Keratinocyte (primary cell): ENCODE results near the gene PHOX2A. TPM values are rescaled to one million over a fixed set of nuclear protein-coding genes. Genes with fewer than 3 reads are reported as not detected.

Experiments
- DNase-seq: peaks from one replicate; pipeline ENCODE4 v3.0.0-alpha.2; 2011; ENCODE audit warnings: low read depth, missing footprints, low spot score
- FAIRE-seq: peaks from 2 replicates; lab custom pipeline; 2011; peaks lifted over from hg19 to GRCh38; lab: Jason Lieb, UNC
- H2AFZ ChIP-seq: 2 replicates; pipeline ENCODE4 v1.6.0; 2012; ENCODE audit warnings: low read length, control low read depth, inconsistent platforms; ENCODE audit not compliant: control insufficient read depth
- H3K27ac ChIP-seq: 2 replicates; pipeline ENCODE4 v1.5.1; 2011; ENCODE audit warnings: low read length; ENCODE audit not compliant: control insufficient read depth, insufficient read depth
- H3K27me3 ChIP-seq: 3 replicates; pipeline ENCODE4 v1.6.0; 2011; ENCODE audit warnings: low read length; ENCODE audit not compliant: control insufficient read depth, insufficient read depth; ENCODE audit errors: extremely low read depth
- H3K36me3 ChIP-seq, 2 experiments: 2 replicates in 1 of 2; 3 replicates in 1 of 2; pipeline ENCODE4 v1.5.1; 2011; ENCODE audit warnings: low read length in 2 of 2, mild to moderate bottlenecking in 1 of 2; ENCODE audit not compliant: control insufficient read depth in 2 of 2, insufficient read depth in 2 of 2; ENCODE audit errors: extremely low read depth in 1 of 2
- H3K4me1 ChIP-seq: 3 replicates; pipeline ENCODE4 v1.5.1; 2011; ENCODE audit warnings: low read length; ENCODE audit not compliant: control insufficient read depth, insufficient read depth; ENCODE audit errors: extremely low read depth
- H3K4me2 ChIP-seq: 3 replicates; pipeline ENCODE4 v1.6.0; 2011; ENCODE audit warnings: low read depth, low read length; ENCODE audit not compliant: control insufficient read depth, insufficient read depth; ENCODE audit errors: extremely low read depth
- H3K4me3 ChIP-seq, 3 experiments: fragments of 200-600 bp in 1 of 3; sonication (generic) in 1 of 3; 2 replicates in 2 of 3; 3 replicates in 1 of 3; pipeline ENCODE4 v1.5.1; 2011 to 2016; ENCODE audit warnings: low read length in 3 of 3, mild to moderate bottlenecking in 3 of 3, control low read depth in 2 of 3, inconsistent platforms in 1 of 3, low read depth in 1 of 3, mixed read lengths in 1 of 3, mixed run types in 1 of 3, moderate library complexity in 1 of 3; ENCODE audit not compliant: control insufficient read depth in 2 of 3, insufficient read depth in 2 of 3; ENCODE audit errors: extremely low read depth in 1 of 3
- H3K79me2 ChIP-seq: 2 replicates; pipeline ENCODE4 v1.6.0; 2012; ENCODE audit warnings: low read length; ENCODE audit not compliant: control insufficient read depth, insufficient read depth
- H3K9ac ChIP-seq: 3 replicates; pipeline ENCODE4 v1.6.0; 2011; ENCODE audit warnings: low read length; ENCODE audit not compliant: control insufficient read depth, insufficient read depth; ENCODE audit errors: extremely low read depth
- H3K9me1 ChIP-seq: 3 replicates; pipeline ENCODE4 v1.6.0; 2011; ENCODE audit warnings: low read length; ENCODE audit not compliant: control insufficient read depth, insufficient read depth; ENCODE audit errors: extremely low read depth
- H3K9me3 ChIP-seq: 2 replicates; pipeline ENCODE4 v1.5.1; 2012; ENCODE audit warnings: low read depth, low read length; ENCODE audit not compliant: control insufficient read depth
- H4K20me1 ChIP-seq: 3 replicates; pipeline ENCODE4 v1.6.0; 2011; ENCODE audit warnings: low read length; ENCODE audit not compliant: control insufficient read depth, insufficient read depth; ENCODE audit errors: extremely low read depth
- EZH2 ChIP-seq: IDR thresholded peaks from one replicate; pipeline ENCODE4 v1.6.1; 2012; ENCODE audit warnings: inconsistent platforms, mild to moderate bottlenecking, low read length, moderate library complexity
- dilution Hi-C: fragments of 300-500 bp; cut with MboI; formaldehyde crosslinking; loops from one replicate; pipeline ENCODE4 v1.7.0; 2020; ENCODE audit warnings: low sequenced_read_pairs; ENCODE audit not compliant: extremely low pct_ligation_motif_present
- polyA plus RNA-seq, 5 experiments: library from polyadenylated mRNA; depleted of rRNA in 3 of 5; stranded (reverse) in 3 of 5; stranded (forward) in 1 of 5; unstranded in 1 of 5; fragments of >200 nt; gene quantifications; 1 replicate in 1 of 5; 2 replicates in 3 of 5; 3 replicates in 1 of 5; pipeline versions ENCODE4 v1.2.1 to v1.2.3, GENCODE V29; 2011 to 2012; ENCODE audit warnings: missing spikeins in 2 of 5, low read depth in 1 of 5, low replicate concordance in 1 of 5
- TF ChIP-seq, protein P1 (sequence below), 3 experiments: IDR thresholded peaks in 1 of 3; conservative IDR thresholded peaks in 1 of 3; optimal IDR thresholded peaks in 1 of 3; 2 replicates in 2 of 3; 3 replicates in 1 of 3; pipeline versions ENCODE3 to v1.5.1; 2011; ENCODE audit warnings: low read length in 3 of 3, mild to moderate bottlenecking in 3 of 3, moderate library complexity in 2 of 3, control low read depth in 1 of 3, inconsistent platforms in 1 of 3; ENCODE audit not compliant: insufficient read depth in 2 of 3; ENCODE audit errors: extremely low read depth in 1 of 3

The PHOX2A gene
- polyA plus RNA-seq, 1 donor (not counting 4 experiments of a cell fraction or from before 2014, with no cell fraction given) = not detected

DNA sequence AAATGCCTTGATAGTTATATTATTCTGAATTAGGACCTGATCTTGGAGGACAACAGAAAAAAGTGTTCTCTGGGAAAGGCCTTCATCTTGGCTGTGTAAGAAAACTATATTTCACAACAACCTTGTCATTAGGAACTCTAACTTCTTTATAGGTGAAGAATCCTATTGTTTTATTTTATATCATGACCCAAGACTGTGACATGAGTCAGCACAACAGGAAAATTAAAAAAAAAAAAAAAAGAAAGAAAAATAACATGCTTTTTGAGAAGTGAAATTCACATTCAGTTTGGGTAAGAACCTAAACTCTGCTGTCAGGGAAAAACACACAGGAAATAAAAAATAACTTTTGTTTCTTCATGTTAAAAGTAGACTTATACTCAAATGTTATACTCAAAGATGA lies 39.1 kb downstream of the PHOX2A start:
- no peak overlapping the region for H3K27ac ChIP-seq
- H3K27me3 ChIP-seq = no peaks in the 10 kb centered on the region
- H3K9me3 ChIP-seq = no peaks in the 10 kb centered on the region
- no peaks in the 10 kb centered on the region for H4K20me1 ChIP-seq
- peaks cover 3% of the 10 kb centered on the region for H3K4me1 ChIP-seq
- no peak overlapping the region for H2AFZ ChIP-seq
- H3K9me1 ChIP-seq = no peaks in the 10 kb centered on the region
- H3K79me2 ChIP-seq = no peaks in the 10 kb centered on the region
- dilution Hi-C loops = no loop called here
- H3K4me2 ChIP-seq = no peak overlapping the region
- H3K9ac ChIP-seq = no peak overlapping the region
- H3K4me3 ChIP-seq = no peak overlapping the region
- no peaks in the 10 kb centered on the region for H3K36me3 ChIP-seq
- FAIRE-seq (no peak), DNase-seq (no peak)
- TF ChIP-seq EZH2 = no peak
- TF ChIP-seq, protein P1, sequence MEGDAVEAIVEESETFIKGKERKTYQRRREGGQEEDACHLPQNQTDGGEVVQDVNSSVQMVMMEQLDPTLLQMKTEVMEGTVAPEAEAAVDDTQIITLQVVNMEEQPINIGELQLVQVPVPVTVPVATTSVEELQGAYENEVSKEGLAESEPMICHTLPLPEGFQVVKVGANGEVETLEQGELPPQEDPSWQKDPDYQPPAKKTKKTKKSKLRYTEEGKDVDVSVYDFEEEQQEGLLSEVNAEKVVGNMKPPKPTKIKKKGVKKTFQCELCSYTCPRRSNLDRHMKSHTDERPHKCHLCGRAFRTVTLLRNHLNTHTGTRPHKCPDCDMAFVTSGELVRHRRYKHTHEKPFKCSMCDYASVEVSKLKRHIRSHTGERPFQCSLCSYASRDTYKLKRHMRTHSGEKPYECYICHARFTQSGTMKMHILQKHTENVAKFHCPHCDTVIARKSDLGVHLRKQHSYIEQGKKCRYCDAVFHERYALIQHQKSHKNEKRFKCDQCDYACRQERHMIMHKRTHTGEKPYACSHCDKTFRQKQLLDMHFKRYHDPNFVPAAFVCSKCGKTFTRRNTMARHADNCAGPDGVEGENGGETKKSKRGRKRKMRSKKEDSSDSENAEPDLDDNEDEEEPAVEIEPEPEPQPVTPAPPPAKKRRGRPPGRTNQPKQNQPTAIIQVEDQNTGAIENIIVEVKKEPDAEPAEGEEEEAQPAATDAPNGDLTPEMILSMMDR (optimal IDR thresholded peaks at IDR 0.05 in 1 of 3, IDR thresholded peaks at IDR 0.05 in 1 of 3, conservative IDR thresholded peaks at IDR 0.05 in 1 of 3; ENCODE audit: extremely low read depth in 1 of 3, insufficient read depth in 2 of 3, low read length in 3 of 3) = no peak

DNA sequence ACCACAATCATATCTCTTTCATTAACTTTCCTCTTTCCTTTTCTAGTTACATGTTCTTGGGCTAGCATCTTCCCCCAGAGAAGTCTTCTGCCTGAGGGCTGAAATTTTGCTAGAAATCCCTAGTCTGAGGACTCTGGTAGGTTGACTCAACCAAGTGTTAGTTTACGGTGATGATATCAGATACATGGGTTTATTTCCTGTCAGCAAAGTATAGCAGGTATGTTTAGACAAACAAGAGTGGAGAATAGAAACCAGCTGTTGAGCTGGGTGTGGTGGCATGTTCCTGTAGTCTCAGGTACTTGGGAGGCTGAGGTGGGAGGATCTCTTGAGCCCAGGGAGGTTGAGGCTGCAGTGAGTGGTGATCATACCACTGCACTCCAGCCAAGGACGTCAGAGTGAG lies 40.8 kb downstream of the PHOX2A start:
- no peaks in the 10 kb centered on the region for H3K27me3 ChIP-seq
- H3K36me3 ChIP-seq = no peaks in the 10 kb centered on the region
- dilution Hi-C loops = no loop called here
- no peaks in the 10 kb centered on the region for H3K79me2 ChIP-seq
- H3K4me3 ChIP-seq = no peak overlapping the region
- TF ChIP-seq EZH2 = no peak
- TF ChIP-seq, protein P1 (optimal IDR thresholded peaks at IDR 0.05 in 1 of 3, IDR thresholded peaks at IDR 0.05 in 1 of 3, conservative IDR thresholded peaks at IDR 0.05 in 1 of 3; ENCODE audit: extremely low read depth in 1 of 3, insufficient read depth in 2 of 3, low read length in 3 of 3) = no peak
- FAIRE-seq (no peak), DNase-seq (no peak)
- no peaks in the 10 kb centered on the region for H3K9me3 ChIP-seq
- H3K4me1 ChIP-seq = peaks cover 3% of the 10 kb centered on the region
- no peaks in the 10 kb centered on the region for H3K9me1 ChIP-seq
- no peak overlapping the region for H3K9ac ChIP-seq
- H3K4me2 ChIP-seq = no peak overlapping the region
- H2AFZ ChIP-seq = no peak overlapping the region
- H3K27ac ChIP-seq = no peak overlapping the region
- no peaks in the 10 kb centered on the region for H4K20me1 ChIP-seq
